BE2C (cell line): ENCODE data around the gene TMEM82.
A peak's percentile ranks its signal among the peaks of the same experiment; 100 is the strongest.

ENCODE experiments used
- DNase-seq: peaks from one replicate; pipeline ENCODE4 v3.0.0-alpha.2; 2020
- H3K27me3 ChIP-seq: fragments of 250-450 bp; sonication (Bioruptor Pico); 2 replicates; pipeline ENCODE4 v1.5.1; 2020; ENCODE audit warnings: mild to moderate bottlenecking
- H3K36me3 ChIP-seq: fragments of 250-450 bp; sonication (Bioruptor Pico); 2 replicates; pipeline ENCODE4 v1.5.1; 2020; ENCODE audit warnings: mild to moderate bottlenecking
- H3K4me1 ChIP-seq: fragments of 250-450 bp; sonication (Bioruptor Pico); 2 replicates; pipeline ENCODE4 v1.5.1; 2020
- H3K4me3 ChIP-seq: 2 replicates; pipeline ENCODE4 v1.5.1; 2011; ENCODE audit warnings: low read depth, low read length
- H3K9me3 ChIP-seq: fragments of 250-450 bp; sonication (Bioruptor Pico); 2 replicates; pipeline ENCODE4 v1.5.1; 2020
- TF ChIP-seq, protein P1 (sequence below): IDR thresholded peaks from 2 replicates; pipeline ENCODE4 v1.5.1; 2012; ENCODE audit warnings: mild to moderate bottlenecking, low read depth, low read length

Gene TMEM82

DNA sequence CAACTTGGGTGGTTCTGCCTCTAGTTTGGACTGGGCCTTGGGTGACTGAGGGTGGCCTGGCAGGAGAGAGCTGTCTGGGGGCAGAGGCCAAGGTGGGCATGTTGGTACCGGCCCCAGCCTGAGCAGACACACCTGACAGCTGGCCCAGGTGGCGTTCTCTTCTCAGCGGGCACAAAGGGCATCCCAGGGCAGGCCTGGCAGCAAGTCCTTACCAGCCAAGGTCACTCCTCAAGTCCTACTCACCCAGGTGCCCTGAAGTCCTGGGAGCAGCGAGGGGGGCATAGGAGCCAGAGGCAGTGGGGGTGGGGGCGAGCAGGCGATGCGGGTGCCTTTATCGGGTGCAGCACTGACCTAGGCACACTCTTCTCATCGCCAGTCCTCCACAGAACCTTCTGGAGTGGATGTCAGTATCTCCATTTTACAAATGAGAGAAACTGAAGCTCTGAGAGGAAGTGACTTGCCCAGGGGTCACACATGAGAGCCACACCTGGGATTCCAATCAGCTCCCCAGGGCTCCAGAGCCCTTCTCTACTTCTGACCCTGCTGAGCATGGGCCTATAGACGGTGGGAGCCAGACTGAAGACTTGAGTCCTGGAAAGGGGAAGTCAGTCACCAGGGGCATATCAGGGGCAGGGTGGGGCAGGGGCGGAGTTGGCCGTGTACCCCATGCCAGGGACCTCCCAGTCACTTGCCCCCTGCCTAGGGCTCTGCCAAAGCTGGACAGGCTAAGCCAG is 6.8 kb upstream of the TMEM82 start:
- Histone ChIP-seq H3K36me3 (peaks cover 3% of the 10 kb centered on the region; the same call in 1 of the 2 replicates), H3K4me3 (no peak overlapping the region), H3K9me3 (no peaks in the 10 kb centered on the region), H3K27me3 (no peaks in the 10 kb centered on the region), H3K4me1 (no peaks in the 10 kb centered on the region)
- no peak for DNase-seq
- TF ChIP-seq, protein P1, sequence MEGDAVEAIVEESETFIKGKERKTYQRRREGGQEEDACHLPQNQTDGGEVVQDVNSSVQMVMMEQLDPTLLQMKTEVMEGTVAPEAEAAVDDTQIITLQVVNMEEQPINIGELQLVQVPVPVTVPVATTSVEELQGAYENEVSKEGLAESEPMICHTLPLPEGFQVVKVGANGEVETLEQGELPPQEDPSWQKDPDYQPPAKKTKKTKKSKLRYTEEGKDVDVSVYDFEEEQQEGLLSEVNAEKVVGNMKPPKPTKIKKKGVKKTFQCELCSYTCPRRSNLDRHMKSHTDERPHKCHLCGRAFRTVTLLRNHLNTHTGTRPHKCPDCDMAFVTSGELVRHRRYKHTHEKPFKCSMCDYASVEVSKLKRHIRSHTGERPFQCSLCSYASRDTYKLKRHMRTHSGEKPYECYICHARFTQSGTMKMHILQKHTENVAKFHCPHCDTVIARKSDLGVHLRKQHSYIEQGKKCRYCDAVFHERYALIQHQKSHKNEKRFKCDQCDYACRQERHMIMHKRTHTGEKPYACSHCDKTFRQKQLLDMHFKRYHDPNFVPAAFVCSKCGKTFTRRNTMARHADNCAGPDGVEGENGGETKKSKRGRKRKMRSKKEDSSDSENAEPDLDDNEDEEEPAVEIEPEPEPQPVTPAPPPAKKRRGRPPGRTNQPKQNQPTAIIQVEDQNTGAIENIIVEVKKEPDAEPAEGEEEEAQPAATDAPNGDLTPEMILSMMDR = no peak

DNA sequence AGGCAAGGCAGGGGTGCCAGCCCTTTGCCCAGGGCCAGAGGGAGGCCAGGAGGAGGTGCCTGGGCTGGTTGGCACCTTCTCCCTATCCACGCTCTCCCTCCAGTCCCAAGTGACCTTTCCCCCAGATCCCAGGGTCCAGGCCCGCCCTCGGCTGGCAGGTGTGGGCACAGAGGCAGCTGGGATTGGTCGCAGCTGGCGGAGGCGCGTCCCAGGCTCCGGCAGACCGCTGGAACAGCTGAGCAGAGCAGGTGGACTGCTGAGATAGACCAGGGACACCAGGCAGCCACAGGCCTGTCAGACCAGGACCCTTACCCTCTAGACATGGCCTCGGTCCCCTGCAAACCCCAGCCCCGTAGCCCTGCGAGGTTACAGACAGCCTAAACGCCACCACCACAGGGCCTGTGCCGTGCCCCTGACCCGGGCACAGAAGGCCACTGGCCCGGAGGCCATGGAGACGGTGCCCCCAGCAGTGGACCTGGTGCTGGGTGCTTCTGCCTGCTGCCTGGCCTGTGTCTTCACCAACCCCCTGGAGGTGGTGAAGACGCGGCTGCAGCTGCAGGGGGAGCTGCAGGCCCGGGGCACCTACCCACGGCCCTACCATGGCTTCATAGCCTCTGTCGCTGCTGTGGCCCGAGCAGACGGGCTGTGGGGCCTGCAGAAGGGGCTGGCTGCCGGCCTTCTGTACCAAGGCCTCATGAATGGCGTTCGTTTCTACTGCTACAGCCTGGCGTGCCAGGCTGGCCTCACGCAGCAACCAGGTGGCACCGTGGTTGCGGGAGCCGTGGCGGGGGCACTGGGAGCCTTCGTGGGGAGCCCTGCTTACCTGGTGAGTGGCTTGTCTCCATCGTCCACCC is 6.0 kb upstream of the TMEM82 start, which contains the start of gene SLC25A34:
Gene SLC25A34, plus strand, starts transcription at position 221 of the 854 bp plus-strand sequence. Its CDS starts 228 bp downstream, at position 449.
- H3K36me3 ChIP-seq = peaks cover 3% of the 10 kb centered on the region; the same call in 1 of the 2 replicates
- TF ChIP-seq, protein P1 = no peak
- H3K4me1 ChIP-seq = no peaks in the 10 kb centered on the region
- DNase-seq = peak; percentile 55
- no peaks in the 10 kb centered on the region for H3K9me3 ChIP-seq
- H3K4me3 ChIP-seq = no peak within 1 kb of the TSS
- H3K27me3 ChIP-seq = no peaks in the 10 kb centered on the region

DNA sequence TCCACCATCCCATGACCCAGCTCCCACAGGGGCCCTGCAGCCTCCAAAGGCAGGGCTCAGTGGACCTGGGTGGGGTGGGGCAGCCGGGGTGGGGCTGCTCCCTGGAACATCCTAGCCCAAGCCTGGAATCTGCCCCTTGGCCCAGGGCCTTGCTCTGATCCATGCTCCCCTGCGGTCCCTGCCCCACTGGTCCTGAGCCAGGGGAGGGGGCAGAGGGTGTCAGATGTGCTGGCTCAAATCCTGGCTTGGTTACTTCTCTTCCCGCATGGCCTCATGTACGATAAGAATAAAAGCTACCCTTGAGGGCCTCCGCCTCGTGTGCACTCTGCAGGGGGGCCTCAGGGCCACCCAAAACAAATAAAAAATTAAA is 5.4 kb upstream of the TMEM82 start:
- Histone ChIP-seq H3K4me1 (no peaks in the 10 kb centered on the region), H3K9me3 (no peaks in the 10 kb centered on the region), H3K27me3 (no peaks in the 10 kb centered on the region), H3K4me3 (no peak overlapping the region), H3K36me3 (peaks cover 3% of the 10 kb centered on the region; the same call in 1 of the 2 replicates)
- DNase-seq = no peak
- TF ChIP-seq, protein P1 = no peak

DNA sequence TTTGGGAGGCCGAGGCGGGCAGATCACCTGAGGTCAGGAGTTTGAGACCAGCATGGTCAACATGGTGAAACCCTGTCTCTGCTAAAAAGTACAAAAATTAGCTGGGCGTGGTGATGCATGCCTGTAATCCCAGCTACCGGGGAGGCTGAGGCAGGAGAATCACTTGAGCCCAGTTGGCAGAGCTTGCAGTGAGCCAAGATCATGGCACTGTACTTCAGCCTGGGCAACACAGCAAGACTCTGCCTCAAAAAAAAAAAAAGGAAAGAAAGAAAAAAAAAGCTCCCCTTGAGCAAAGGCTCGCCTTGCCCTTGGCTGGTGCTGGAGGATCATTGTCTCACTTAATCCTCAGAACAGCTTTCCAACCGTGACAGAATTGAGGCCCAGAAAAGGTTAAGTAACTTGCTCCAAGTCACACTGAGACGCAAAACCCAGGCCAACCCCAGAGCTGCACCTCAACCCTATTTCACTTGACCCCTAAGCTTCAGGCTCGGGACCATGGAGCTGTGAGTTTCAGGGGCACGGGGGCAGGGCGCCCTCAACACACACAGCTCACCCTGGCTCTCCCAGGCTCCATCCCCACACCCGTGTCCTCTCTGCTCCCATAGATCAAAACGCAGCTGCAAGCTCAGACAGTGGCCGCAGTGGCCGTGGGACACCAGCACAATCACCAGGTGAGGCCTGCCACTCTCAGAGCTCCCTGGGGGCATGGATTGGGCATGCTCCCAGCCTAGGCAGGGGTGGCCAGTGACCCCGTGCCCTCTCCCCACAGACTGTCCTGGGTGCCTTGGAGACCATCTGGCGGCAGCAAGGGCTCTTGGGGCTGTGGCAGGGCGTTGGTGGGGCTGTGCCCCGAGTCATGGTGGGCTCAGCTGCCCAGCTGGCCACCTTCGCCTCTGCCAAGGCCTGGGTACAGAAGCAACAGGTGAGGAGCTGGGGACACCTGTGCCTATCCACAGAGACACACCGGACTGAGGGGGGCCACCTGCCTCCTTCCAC is 4.7 kb upstream of the TMEM82 start:
- H3K27me3 ChIP-seq = no peaks in the 10 kb centered on the region
- no peak for DNase-seq
- TF ChIP-seq, protein P1 = no peak
- no peaks in the 10 kb centered on the region for H3K36me3 ChIP-seq
- no peak overlapping the region for H3K4me3 ChIP-seq
- no peaks in the 10 kb centered on the region for H3K9me3 ChIP-seq
- no peaks in the 10 kb centered on the region for H3K4me1 ChIP-seq

DNA sequence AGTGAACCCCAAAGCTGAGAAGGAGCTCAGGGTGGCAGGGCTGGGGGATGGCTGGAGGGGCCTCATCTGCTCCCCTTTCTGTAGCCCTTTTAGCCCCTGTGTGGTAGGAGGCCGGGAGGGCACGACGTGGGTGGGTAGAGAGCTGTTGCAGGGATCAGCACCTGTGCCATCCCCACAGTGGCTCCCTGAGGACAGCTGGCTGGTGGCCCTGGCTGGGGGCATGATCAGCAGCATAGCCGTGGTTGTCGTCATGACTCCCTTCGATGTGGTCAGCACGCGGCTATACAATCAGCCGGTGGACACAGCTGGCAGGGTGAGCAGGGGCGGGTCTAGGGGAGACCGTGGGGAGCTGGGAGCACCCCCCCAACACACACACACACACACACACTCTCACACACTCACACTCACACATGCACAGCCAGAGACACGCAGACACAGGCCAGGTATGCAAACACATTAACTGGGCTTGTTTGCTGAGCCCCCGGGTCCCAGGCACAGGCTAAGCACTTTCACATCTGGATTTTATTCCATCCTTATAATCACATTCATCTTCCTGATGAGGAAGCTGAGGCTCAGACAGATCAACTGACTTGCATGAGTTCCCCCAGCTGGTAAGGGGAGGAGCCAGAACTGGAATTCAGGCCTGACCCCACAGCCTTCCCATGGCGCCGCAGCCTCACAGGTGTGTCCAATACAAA is 3.7 kb upstream of the TMEM82 start:
- no peaks in the 10 kb centered on the region for H3K27me3 ChIP-seq
- no peaks in the 10 kb centered on the region for H3K4me1 ChIP-seq
- no peaks in the 10 kb centered on the region for H3K9me3 ChIP-seq
- no peak overlapping the region for H3K4me3 ChIP-seq
- no peaks in the 10 kb centered on the region for H3K36me3 ChIP-seq
- DNase-seq = no peak
- TF ChIP-seq, protein P1 = no peak
